Uterus (tissue), 4 donors: ENCODE measurements around the gene MYF6. TPM values are rescaled to one million over a fixed set of nuclear protein-coding genes. Genes with fewer than 3 reads are reported as not detected.

Experiments used
- DNase-seq, 2 donors: peaks; one replicate each; pipeline ENCODE4 v3.0.0-alpha.2; 2019 to 2020
- H3K27ac ChIP-seq, 2 donors: fragments of 200-600 bp; sonication (generic); 1 replicate in 1 of 2; 2 replicates in 1 of 2; pipeline ENCODE4 v1.5.1; 2016 to 2018
- H3K27me3 ChIP-seq, 2 donors: fragments of 200-600 bp; sonication (generic); one replicate each; pipeline ENCODE4 v1.5.1; 2018 to 2019; ENCODE audit warnings: control low read depth in 1 of 2
- H3K36me3 ChIP-seq, 2 donors: fragments of 200-600 bp; sonication (generic); one replicate each; pipeline ENCODE4 v1.5.1; 2019; ENCODE audit warnings: control low read depth in 1 of 2
- H3K4me1 ChIP-seq, 2 donors: fragments of 200-600 bp; sonication (generic); one replicate each; pipeline ENCODE4 v1.5.1; 2018 to 2019; ENCODE audit warnings: control low read depth in 1 of 2
- H3K4me3 ChIP-seq, 2 donors: fragments of 200-600 bp; sonication (generic); 1 replicate in 1 of 2; 2 replicates in 1 of 2; pipeline ENCODE4 v1.5.1; 2018 to 2019; ENCODE audit warnings: mild to moderate bottlenecking in 1 of 2
- H3K9me3 ChIP-seq, 2 donors: fragments of 200-600 bp; sonication (generic); one replicate each; pipeline ENCODE4 v1.5.1; 2019; ENCODE audit warnings: control low read depth in 1 of 2
- POLR2A ChIP-seq, 2 donors: fragments of 450-650 bp; IDR thresholded peaks; one replicate each; pipeline ENCODE4 v1.6.1; 2016; ENCODE audit warnings: antibody characterized with exemption in 2 of 2, mild to moderate bottlenecking in 1 of 2, moderate library complexity in 1 of 2
- intact Hi-C: fragments of 100-400 bp; cut with DNase I; formaldehyde crosslinking; loops from one replicate; pipeline ENCODE4 v1.15.1; 2023; ENCODE audit warnings: low total_unique reads
- total RNA-seq, 4 donors: library from RNA; depleted of rRNA in 3 of 4; stranded (reverse); fragments of >200 nt in 3 of 4; gene quantifications; one replicate each; pipeline versions ENCODE4 v1.1.0 to v1.2.4, GENCODE V29; 2014 to 2023
- TF ChIP-seq, protein P1 (sequence below), 4 experiments: fragments of 200-600 bp in 2 of 4; fragments of 450-650 bp in 2 of 4; sonication (generic) in 2 of 4; IDR thresholded peaks; one replicate each; pipeline ENCODE4 v1.5.1; 2016 to 2019; ENCODE audit warnings: antibody characterized with exemption in 4 of 4, mild to moderate bottlenecking in 2 of 4, moderate library complexity in 1 of 4
- donor health status: DM: yes; HTN: yes; CAD: no.

Gene MYF6
- total RNA-seq, 4 donors from 2014 or later, result not detected

DNA sequence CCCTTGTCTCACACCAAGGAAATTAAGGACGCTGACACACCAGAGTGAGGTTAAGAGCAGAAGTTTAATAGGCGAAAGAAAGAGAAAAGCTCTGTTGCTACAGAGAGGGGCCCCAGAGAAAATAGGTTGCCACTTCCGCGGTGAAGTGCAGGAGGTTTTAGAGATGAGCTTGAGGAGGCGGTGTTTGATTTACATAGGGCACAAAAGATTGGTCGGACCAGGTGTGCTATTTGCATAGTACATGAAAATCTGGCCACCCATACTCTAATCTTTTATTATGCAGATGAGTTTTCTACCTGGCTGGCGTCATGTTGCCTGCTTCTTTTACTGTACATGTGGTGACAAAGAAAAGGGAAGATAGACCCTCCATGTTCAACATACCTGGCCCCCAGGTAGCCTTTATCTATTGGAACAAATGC, 23.3 kb upstream of the MYF6 start:
- Histone ChIP-seq H3K9me3 (no peaks in the 10 kb centered on the region), H3K27ac (no peak overlapping the region), H3K27me3 (no peaks in the 10 kb centered on the region), H3K4me3 (no peak overlapping the region), H3K4me1 (no peaks in the 10 kb centered on the region), H3K36me3 (no peaks in the 10 kb centered on the region)
- no peak for DNase-seq
- no peak for TF ChIP-seq POLR2A (IDR thresholded peaks at IDR 0.05)
- intact Hi-C loops, result no loop called here

DNA sequence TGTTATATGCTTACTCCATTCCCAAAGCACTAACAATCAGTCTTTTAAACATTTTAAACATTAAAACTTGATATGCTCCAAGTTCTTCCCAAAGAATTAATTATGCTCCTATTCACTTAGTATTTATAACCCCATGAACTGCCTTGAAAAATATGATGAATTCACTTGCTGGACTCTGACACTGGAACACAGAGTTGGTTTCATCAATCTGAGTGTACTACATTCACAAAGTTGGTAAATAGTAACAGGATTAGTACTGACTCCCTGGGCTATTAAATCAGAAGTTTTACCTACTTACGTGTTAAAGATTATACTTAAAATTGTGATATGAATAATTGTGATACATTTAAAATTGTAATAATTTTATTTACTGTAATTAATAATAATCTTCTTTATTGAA, 17.3 kb upstream of the MYF6 start:
- intact Hi-C loops, result no loop called here
- DNase-seq, result no peak
- H3K36me3 ChIP-seq, result no peaks in the 10 kb centered on the region
- no peaks in the 10 kb centered on the region for H3K4me1 ChIP-seq
- no peaks in the 10 kb centered on the region for H3K9me3 ChIP-seq
- no peaks in the 10 kb centered on the region for H3K27me3 ChIP-seq
- TF ChIP-seq, protein P1, sequence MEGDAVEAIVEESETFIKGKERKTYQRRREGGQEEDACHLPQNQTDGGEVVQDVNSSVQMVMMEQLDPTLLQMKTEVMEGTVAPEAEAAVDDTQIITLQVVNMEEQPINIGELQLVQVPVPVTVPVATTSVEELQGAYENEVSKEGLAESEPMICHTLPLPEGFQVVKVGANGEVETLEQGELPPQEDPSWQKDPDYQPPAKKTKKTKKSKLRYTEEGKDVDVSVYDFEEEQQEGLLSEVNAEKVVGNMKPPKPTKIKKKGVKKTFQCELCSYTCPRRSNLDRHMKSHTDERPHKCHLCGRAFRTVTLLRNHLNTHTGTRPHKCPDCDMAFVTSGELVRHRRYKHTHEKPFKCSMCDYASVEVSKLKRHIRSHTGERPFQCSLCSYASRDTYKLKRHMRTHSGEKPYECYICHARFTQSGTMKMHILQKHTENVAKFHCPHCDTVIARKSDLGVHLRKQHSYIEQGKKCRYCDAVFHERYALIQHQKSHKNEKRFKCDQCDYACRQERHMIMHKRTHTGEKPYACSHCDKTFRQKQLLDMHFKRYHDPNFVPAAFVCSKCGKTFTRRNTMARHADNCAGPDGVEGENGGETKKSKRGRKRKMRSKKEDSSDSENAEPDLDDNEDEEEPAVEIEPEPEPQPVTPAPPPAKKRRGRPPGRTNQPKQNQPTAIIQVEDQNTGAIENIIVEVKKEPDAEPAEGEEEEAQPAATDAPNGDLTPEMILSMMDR (IDR thresholded peaks at IDR 0.05), result no peak
- no peak for TF ChIP-seq POLR2A (IDR thresholded peaks at IDR 0.05)
- H3K4me3 ChIP-seq, result no peak overlapping the region
- no peak overlapping the region for H3K27ac ChIP-seq

DNA sequence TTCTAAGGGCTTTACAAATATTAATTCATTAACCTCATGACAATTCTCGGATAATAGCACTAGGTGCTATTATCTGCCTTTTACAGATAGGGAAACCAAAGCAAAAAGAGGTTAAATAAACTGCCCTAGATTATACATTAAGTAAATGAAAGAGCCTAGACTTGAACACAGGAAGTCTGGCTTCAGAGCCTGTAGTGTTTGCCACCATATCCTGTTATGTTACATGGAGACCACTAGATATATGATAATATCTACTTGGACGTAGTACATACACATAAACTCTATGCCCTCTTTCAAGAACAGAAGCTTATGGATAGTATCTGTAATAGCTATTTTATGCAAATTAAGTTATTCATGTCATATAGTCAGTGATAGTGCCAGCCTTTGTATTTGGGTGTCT, 16.9 kb upstream of the MYF6 start:
- intact Hi-C loops, result no loop called here
- no peak for DNase-seq

DNA sequence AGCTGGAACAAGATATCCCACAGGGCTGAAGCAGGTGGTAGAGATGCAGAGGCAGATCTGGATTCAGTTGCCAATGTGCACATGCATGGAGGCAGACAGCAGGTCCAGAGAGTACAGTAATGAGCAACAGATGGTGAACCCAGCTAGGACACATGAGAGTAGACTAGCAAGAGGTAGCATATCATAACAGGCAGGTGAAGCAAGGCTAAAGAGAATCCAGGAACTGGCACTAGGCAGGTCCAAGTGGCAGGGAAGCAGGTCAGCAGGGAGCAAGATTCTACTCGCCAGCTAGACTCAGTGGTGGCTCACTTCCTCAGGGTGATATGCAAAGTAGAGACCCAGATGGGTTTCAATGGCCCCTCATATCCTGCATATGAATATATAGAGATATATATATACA, 15.3 kb upstream of the MYF6 start:
- Histone ChIP-seq H3K9me3 (no peaks in the 10 kb centered on the region), H3K36me3 (no peaks in the 10 kb centered on the region), H3K4me3 (no peak overlapping the region), H3K27me3 (no peaks in the 10 kb centered on the region), H3K4me1 (no peaks in the 10 kb centered on the region), H3K27ac (no peak overlapping the region)
- no peak for DNase-seq
- TF ChIP-seq POLR2A (IDR thresholded peaks at IDR 0.05), result no peak
- TF ChIP-seq, protein P1 (IDR thresholded peaks at IDR 0.05), result no peak
- intact Hi-C loops, result no loop called here

More for the DNA sequence above, 16.9 kb upstream of the MYF6 start:
- H3K4me3 ChIP-seq, result no peak overlapping the region
- no peaks in the 10 kb centered on the region for H3K9me3 ChIP-seq
- TF ChIP-seq POLR2A (IDR thresholded peaks at IDR 0.05), result no peak
- TF ChIP-seq, protein P1 (IDR thresholded peaks at IDR 0.05), result no peak
- H3K27ac ChIP-seq, result no peak overlapping the region
- no peaks in the 10 kb centered on the region for H3K4me1 ChIP-seq
- H3K36me3 ChIP-seq, result no peaks in the 10 kb centered on the region
- H3K27me3 ChIP-seq, result no peaks in the 10 kb centered on the region

DNA sequence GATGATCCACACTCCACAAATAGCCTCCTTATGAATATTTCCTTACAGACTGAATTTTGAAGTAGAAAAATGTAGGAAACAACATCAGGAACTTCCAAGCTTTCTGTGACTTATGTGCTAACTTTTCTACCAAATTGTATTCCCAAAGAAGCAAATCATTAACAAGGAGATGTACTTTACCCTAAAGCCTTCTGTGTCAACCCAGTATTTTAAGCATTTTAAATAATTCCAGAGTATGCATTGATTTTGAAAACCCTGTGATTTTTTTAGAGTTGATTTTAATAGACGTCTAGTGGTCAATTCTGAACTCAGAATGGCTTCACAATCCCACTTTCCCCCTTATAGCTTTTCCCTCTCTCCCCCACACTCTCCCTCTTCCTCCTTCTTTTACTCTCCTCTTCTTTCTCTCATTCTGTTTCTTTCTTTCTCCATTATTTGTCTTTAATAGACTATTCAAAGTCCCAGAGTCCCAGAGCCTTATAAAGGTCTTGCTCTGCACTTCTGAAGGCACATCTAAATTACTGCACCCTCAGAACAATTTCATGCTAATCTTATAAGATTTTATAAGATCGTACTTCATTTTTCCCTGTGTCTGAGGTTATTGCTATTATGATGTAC, 10.1 kb upstream of the MYF6 start:
- no peak for TF ChIP-seq POLR2A (IDR thresholded peaks at IDR 0.05)
- TF ChIP-seq, protein P1 (IDR thresholded peaks at IDR 0.05), result no peak
- H3K9me3 ChIP-seq, result no peaks in the 10 kb centered on the region
- H3K4me1 ChIP-seq, result no peaks in the 10 kb centered on the region
- no peaks in the 10 kb centered on the region for H3K27me3 ChIP-seq
- no peak for DNase-seq
- H3K27ac ChIP-seq, result no peak overlapping the region
- intact Hi-C loops, result no loop called here
- H3K36me3 ChIP-seq, result no peaks in the 10 kb centered on the region
- no peak overlapping the region for H3K4me3 ChIP-seq

DNA sequence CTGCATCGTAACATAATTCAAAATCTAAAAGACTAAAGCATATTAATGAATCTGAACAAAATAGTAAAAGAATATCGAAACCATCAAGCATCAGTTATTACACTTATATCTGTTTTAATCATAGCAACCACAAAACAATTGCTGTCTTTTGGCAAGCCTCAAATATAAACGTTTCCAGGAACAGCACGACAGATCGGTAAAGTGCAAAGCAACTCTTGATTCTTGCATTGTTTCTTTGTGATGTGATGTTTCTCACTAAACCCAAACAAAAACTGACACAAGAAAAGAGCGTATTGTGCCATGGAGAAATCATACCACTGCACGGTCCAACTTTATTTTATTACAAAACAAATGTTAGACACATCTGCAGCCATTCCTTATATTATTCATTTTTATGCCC, 9.2 kb upstream of the MYF6 start:
- DNase-seq, result no peak
- H3K36me3 ChIP-seq, result no peaks in the 10 kb centered on the region
- TF ChIP-seq, protein P1 (IDR thresholded peaks at IDR 0.05), result no peak
- H3K9me3 ChIP-seq, result no peaks in the 10 kb centered on the region
- H3K4me3 ChIP-seq, result no peak overlapping the region
- no peaks in the 10 kb centered on the region for H3K4me1 ChIP-seq
- intact Hi-C loops, result no loop called here
- H3K27me3 ChIP-seq, result no peaks in the 10 kb centered on the region
- H3K27ac ChIP-seq, result no peak overlapping the region
